Suppressor macrophage treated with lipopolysaccharide for 1 hour (primary cell): ENCODE data around the gene PIK3R2.
"Not testable (repeated sequence)": the region's sequence is repeated elsewhere in the genome, so short reads cannot be mapped to it uniquely, and the experiment has no call there.

ENCODE experiments used
- DNase-seq, 3 donors: peaks; one replicate each; pipeline ENCODE4 v3.0.0-alpha.2; 2020 to 2022

PIK3R2 gene

DNA sequence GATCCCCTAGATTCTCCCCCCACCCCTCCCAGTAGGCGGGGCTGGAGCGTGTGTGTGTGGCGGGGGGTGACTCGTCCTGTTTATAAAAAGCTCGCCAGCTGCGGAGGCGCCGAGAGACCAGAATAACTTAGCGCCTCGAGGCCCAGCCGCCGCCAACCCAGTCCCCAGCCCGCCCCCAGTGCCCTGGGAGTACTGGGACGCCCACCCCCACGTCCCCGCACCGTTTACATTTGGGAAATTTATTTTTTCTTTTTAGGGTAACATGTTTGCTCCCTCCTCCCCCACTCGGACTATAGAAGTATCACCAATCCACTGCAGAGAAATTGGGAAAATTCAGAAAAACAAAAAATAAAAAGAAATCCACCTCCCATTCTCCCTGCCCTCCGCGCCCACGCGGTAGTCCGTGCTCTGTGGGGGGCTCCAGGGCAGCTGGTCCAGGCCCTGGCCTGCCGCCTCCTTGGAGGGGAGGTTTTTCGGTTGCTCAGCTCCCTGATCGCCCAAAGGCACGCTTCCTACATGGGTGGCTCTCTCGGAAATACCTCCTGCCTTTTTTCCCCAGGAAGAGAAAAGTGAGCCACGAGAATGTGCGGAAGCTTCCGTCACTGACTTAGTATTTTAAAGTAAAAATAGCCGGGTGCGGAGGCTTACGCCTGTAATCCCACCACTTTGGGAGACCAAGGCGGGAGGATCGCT lies 52.4 kb downstream of the PIK3R2 start:
- peak; percentile 54 to 77 (median 65) for DNase-seq

DNA sequence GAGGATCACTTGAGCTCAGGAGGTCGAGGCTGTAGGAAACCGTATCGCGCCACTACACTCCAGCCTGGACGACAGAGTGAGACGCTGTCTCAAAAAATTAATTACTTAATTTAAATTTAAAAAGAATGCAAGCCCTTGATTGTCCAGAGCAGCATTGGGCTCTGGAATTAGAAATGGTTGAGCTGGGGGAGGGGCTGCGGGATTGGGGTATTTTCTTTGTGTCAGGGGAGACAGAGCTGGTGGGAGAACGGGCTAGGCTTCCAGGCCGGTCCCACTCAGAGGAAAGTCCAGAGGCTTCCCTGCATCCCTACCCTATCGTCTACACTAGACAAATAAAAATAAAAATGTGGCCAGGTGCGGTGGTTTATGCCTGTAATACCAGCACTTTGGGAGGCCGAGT lies 53.1 kb downstream of the PIK3R2 start:
- no peak for DNase-seq

DNA sequence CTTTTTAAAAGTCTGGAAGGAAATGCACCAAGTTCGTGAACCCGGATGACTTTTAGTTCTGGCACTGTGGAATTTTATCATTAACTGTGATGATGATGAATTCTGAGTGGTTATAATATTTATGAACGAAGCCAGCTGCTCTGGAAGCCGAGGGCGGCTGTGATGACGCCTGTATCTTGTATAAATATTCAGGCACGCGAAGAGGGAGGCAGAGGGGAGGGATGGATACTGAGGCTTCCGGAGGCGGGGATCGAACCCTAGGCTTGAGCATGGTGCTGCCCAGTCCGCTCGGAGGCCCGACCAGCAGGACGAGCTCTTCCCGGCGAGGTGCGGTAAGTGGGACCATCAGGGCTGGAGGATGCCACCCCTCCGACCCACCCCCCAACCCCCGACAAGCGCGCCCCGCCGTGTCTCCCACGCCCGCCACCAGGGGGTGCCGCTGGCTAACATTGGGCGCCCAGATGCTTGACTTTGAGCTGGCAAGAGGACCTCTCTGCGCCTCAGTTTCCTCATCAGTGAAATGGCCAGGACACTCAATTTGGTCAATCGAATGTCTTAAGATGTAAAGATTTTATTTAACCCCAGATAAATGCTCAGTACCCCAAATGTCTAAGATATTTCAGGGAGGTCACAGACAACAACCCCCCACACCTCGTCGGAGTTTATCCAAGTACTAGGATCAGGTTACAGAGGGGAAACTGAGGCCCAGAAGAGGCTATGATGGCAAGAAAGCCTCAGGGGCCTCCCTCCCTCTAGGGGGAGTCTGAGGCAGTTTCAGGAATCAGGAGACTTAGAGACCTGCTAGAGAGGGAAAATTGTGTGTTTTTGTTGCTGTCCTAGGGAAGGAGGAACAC lies 55.4 kb downstream of the PIK3R2 start:
- peak; percentile 43 to 76 (median 61) for DNase-seq

DNA sequence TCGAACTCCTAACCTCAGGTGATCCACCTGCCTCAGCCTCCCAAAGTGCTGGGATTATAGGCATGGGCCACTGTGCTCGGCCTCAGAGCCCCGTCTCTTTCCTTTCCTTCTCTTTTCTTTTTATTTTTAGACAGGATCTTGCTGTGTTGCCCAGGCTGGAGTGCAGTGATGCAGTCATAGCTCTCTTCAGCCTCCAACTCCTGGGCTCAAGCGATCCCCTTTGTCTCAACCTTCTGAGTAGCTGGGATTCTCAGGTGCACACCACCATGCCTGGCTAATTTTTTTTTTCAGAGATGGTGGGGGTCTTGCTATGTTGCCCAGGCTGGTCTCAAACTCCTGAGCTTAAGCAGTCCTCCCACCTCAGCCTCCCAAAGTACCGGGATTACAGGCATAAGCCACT lies 56.9 kb downstream of the PIK3R2 start:
- DNase-seq, result not testable (repeated sequence)

DNA sequence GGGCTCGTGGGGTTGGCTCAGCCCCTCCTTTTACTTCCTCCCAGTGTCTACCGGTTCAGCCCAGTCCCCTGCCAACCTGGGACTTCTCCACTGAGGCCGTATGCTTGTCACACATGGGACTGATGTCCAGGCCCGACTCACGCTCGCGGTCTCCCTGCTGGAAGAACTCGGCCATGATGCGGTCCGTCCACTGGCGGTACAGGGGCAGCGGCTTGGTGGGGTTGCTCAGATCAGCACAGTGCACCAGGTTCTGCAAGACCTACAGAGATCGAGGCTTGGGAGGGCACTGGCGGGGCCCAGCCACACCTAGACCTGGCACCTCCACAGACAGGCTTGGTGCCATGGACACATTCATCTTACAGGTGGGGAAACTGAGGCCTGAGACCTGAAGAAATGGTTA lies 58.7 kb downstream of the PIK3R2 start:
- no peak for DNase-seq

DNA sequence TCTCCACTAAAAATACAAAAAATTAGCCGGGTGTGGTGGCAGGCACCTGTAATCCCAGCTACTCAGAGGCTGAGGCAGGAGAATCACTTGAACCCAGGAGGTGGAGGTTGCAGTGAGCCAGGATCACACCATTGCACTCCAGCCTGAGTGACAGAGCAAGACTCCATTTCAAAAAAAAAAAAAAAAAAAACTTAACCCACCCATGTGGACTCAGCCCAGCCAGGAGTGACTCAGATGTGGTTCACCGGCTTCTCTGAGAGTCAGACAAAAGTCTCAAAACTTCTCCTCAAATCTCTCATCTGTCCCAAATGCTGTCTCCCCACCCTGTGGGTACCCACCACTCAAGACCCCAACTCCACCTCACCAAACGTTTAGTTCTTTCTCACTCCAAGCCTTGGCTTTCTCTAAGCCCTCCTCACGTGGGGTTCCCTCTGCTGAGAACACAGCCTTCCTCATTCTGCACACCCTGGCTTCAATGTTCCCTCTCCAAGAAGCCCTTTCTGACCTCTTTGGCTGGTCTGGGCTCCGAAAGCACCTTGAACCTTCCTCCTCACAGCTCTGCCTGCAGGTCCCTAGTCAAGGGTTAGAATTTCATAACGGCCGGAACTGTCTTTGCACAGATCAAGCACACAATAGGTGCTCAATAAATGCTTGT lies 61.9 kb downstream of the PIK3R2 start:
- DNase-seq, result peak; percentile 56 to 66 (median 61)

DNA sequence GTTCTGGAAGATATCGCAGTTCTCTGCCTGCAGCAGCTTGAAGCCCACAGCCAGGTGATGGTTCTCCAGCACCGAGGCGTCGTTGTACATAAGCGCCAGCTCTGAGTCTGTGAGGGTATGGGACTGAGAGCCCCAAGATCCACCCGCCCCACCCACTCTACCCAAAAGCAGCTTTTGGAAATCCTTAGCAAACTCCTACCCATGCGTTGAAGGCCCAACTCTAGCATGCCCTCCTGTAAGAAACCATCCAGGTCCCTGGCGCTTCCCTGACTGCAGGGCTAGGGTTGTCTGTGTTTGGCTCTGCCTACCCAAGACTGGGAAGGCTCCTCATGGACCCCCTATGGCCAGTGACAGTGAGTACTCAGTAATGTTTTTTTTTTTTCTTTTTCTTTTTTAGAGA lies 63.8 kb downstream of the PIK3R2 start:
- no peak for DNase-seq

DNA sequence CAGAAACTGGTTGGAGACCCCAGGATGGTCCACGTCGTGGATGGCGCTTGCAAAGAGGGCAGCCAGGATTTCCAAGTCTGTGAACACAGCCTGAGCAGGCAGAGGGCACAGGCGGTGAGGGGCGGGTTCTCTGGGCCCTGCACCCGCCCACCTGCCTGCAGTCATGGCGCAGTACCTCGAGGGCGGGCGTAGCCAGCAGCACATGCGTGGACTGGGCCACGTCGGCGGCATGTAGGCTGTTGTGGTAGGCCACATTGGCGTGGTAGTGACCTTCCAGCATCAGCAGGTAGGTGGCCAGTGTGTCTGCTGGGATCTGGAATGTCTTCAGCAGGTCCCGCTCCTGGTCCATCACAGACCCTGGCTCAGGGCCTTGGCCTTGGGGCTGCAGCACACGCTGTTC lies 65.2 kb downstream of the PIK3R2 start:
- DNase-seq, result no peak

DNA sequence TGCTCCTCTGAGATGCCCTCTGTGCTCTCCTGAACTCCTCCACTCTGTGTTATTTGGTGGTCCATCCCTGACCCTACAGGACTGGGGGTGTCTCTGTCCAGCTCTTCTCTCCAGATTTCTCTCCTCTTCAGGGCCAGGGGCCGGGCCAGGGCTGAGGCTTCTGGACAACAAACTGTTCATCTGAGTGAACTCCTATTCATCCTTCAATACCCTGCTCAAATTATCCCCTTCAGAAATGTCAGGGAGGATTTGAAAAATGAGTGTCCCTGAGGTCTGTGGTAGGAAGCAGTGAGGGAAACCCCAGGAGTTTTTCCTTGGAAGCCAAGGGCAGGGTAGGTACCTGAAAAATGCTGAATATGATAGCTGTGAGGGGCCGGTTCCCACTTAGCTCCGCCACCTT lies 65.6 kb downstream of the PIK3R2 start:
- DNase-seq, result no peak
